PC-3 (cell line): ENCODE results near the gene ASPSCR1. TPM values are rescaled to one million over a fixed set of nuclear protein-coding genes. Genes with fewer than 3 reads are reported as not detected.

Experiments
- ATAC-seq: fragments of 200-7000 bp; cut with Tn5 transposase; 2 replicates; pipeline ENCODE4 v1.9.1; 2020; ENCODE audit warnings: mild to moderate bottlenecking, moderate library complexity
- BruUV-seq: library from RNA; stranded (reverse); fragments of 400-500 nt; replicated peaks from 2 replicates; lab custom pipeline; 2021; lab: Mats Ljungman, UMichigan
- CTCF ChIA-PET: fragments of 300-600 bp; sonication (Branson Sonifier 250); formaldehyde crosslinking; loops from one replicate; lab custom pipeline; 2022; ENCODE audit warnings: antibody characterized with exemption; lab: Charles Lee
- POLR2A ChIA-PET: fragments of 300-600 bp; sonication (Branson Sonifier 250); formaldehyde crosslinking; loops from one replicate; lab custom pipeline; 2022; ENCODE audit warnings: antibody characterized with exemption; ENCODE audit not compliant: unreplicated experiment; lab: Charles Lee
- DNase-seq: peaks from one replicate; pipeline ENCODE4 v3.0.0-alpha.2; 2015
- H2AFZ ChIP-seq: fragments of 300-600 bp; sonication (generic); 2 replicates; pipeline ENCODE4 v1.6.0; 2016; ENCODE audit warnings: antibody characterized with exemption, low read length
- H3F3A ChIP-seq: fragments of 300-600 bp; sonication (generic); one replicate; pipeline ENCODE4 v1.6.0; 2017; ENCODE audit warnings: antibody characterized with exemption, low read length, control low read depth, mild to moderate bottlenecking; ENCODE audit not compliant: unreplicated experiment
- H3K27ac ChIP-seq: fragments of 300-600 bp; sonication (generic); 2 replicates; pipeline ENCODE4 v1.5.1; 2016; ENCODE audit warnings: mild to moderate bottlenecking, low read length
- H3K27me3 ChIP-seq: fragments of 300-600 bp; sonication (generic); 2 replicates; pipeline ENCODE4 v1.6.1; 2016; ENCODE audit warnings: low read length, mixed read lengths
- H3K36me3 ChIP-seq: fragments of 300-600 bp; sonication (generic); 2 replicates; pipeline ENCODE4 v1.6.1; 2016; ENCODE audit warnings: low read depth, mixed run types, low read length, mixed read lengths
- H3K4me1 ChIP-seq: fragments of 300-600 bp; sonication (generic); 2 replicates; pipeline ENCODE4 v1.5.1; 2016; ENCODE audit warnings: low read length; ENCODE audit not compliant: insufficient read depth
- H3K4me2 ChIP-seq: fragments of 300-600 bp; sonication (generic); 2 replicates; pipeline ENCODE4 v1.6.0; 2016; ENCODE audit warnings: low read length
- H3K4me3 ChIP-seq: fragments of 300-600 bp; sonication (generic); 2 replicates; pipeline ENCODE4 v1.5.1; 2016; ENCODE audit warnings: mild to moderate bottlenecking, low read length, mixed read lengths
- H3K79me2 ChIP-seq: fragments of 300-600 bp; sonication (generic); 2 replicates; pipeline ENCODE4 v1.6.1; 2017; ENCODE audit warnings: low read length, mixed read lengths
- H3K9ac ChIP-seq: fragments of 300-600 bp; sonication (generic); 2 replicates; pipeline ENCODE4 v1.6.0; 2016; ENCODE audit warnings: mild to moderate bottlenecking, low read length
- H3K9me2 ChIP-seq: fragments of 300-600 bp; sonication (generic); replicated peaks from 2 replicates; pipeline ENCODE4 v1.6.1; 2016; ENCODE audit warnings: mixed run types, low read length, mixed read lengths
- H3K9me3 ChIP-seq: fragments of 300-600 bp; sonication (generic); 2 replicates; pipeline ENCODE4 v1.6.1; 2016; ENCODE audit warnings: low read length, mixed read lengths
- H4K20me1 ChIP-seq: fragments of 300-600 bp; sonication (generic); 2 replicates; pipeline ENCODE4 v1.6.1; 2016; ENCODE audit warnings: low read length, mixed read lengths
- EZH2 ChIP-seq: fragments of 300-600 bp; sonication (generic); IDR thresholded peaks from one replicate; pipeline ENCODE4 v1.6.1; 2017; ENCODE audit warnings: antibody characterized with exemption, mild to moderate bottlenecking, low read length; ENCODE audit not compliant: unreplicated experiment
- EZH2phosphoT487 ChIP-seq: fragments of 300-600 bp; sonication (generic); IDR thresholded peaks from 2 replicates; pipeline ENCODE4 v1.6.1; 2018; ENCODE audit warnings: mild to moderate bottlenecking, antibody characterized with exemption, low read length, borderline replicate concordance
- intact Hi-C: fragments of 100-400 bp; cut with micrococcal nuclease; formaldehyde crosslinking; loops from 2 replicates; pipeline ENCODE4 v1.9.0; 2023
- total RNA-seq: library from RNA; depleted of rRNA; stranded (reverse); fragments of >200 nt; gene quantifications from 2 replicates; pipeline ENCODE4 v1.2.3, GENCODE V29; 2014
- TF ChIP-seq, protein P1 (sequence below): fragments of 300-600 bp; sonication (generic); conservative IDR thresholded peaks from 2 replicates; pipeline ENCODE4 v1.5.1; 2017; ENCODE audit warnings: antibody characterized with exemption, low read depth, mild to moderate bottlenecking, low read length

The ASPSCR1 gene
- total RNA-seq, 1 experiment from 2014 or later = 31.5 TPM

DNA sequence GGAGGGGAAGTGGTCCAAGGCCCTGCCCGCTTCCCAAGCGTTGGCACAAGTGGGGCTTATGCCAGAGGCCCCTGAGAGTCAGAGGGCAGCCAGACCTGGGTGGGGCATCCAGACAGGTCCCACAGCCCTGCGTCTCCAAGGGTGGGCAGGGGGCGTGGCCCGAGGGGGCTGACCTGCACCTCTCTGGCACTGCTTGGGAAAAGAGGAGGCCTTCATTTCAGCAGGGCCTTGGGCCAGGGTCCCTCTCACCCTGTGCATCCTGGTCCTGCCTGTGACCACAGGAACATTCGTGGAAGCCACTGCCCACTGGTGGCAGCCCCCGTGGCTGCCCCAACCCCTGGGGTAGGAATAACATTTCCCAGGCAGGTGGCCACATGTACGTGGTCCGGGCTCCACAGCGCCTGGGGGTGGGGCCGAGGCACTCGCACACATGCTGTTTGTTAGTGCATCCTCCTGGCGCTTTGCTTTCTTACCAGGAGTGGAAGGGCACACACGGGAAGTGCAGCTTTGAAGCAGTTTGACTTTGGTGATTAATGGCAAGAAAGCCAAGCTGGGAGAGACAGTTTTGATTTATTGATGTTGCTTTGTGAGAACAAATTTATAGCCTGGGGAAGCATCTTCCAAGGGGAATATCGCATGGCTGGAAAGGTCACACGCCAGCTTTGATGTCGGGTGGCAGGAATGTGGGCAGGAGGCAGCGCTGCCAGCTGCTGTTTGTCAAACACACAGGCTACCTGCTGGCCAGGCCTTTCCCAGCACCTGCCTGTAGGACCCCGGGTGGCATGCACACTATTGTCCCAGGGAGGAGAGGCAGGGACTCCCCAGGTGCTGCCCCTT is 40.9 kb downstream of the ASPSCR1 start:
- intact Hi-C loops = no loop called here
- Histone ChIP-seq H2AFZ (no peak overlapping the region), H4K20me1 (peaks cover 7% of the 10 kb centered on the region; the same call in 1 of the 2 replicates), H3F3A (no peaks in the 10 kb centered on the region), H3K4me1 (0 out of 2 replicates have a peak, but pooled peaks cover 12% of the 10 kb centered on the region), H3K9me3 (no peaks in the 10 kb centered on the region), H3K27ac (no peak overlapping the region), H3K9me2 (no peaks in the 10 kb centered on the region), H3K27me3 (no peaks in the 10 kb centered on the region), H3K4me3 (no peak overlapping the region), H3K4me2 (no peak overlapping the region), H3K36me3 (no peaks in the 10 kb centered on the region; the same call in 1 of the 2 replicates), H3K9ac (no peak overlapping the region), H3K79me2 (peaks cover 29% of the 10 kb centered on the region)
- ChIA-PET POLR2A (no interaction called here), CTCF (no interaction called here)
- TF ChIP-seq, protein P1, sequence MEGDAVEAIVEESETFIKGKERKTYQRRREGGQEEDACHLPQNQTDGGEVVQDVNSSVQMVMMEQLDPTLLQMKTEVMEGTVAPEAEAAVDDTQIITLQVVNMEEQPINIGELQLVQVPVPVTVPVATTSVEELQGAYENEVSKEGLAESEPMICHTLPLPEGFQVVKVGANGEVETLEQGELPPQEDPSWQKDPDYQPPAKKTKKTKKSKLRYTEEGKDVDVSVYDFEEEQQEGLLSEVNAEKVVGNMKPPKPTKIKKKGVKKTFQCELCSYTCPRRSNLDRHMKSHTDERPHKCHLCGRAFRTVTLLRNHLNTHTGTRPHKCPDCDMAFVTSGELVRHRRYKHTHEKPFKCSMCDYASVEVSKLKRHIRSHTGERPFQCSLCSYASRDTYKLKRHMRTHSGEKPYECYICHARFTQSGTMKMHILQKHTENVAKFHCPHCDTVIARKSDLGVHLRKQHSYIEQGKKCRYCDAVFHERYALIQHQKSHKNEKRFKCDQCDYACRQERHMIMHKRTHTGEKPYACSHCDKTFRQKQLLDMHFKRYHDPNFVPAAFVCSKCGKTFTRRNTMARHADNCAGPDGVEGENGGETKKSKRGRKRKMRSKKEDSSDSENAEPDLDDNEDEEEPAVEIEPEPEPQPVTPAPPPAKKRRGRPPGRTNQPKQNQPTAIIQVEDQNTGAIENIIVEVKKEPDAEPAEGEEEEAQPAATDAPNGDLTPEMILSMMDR = no peak
- no peak for TF ChIP-seq EZH2
- TF ChIP-seq EZH2phosphoT487 = no peak
- no TSS peak for BruUV-seq
- ATAC-seq (no peak), DNase-seq (no peak)

DNA sequence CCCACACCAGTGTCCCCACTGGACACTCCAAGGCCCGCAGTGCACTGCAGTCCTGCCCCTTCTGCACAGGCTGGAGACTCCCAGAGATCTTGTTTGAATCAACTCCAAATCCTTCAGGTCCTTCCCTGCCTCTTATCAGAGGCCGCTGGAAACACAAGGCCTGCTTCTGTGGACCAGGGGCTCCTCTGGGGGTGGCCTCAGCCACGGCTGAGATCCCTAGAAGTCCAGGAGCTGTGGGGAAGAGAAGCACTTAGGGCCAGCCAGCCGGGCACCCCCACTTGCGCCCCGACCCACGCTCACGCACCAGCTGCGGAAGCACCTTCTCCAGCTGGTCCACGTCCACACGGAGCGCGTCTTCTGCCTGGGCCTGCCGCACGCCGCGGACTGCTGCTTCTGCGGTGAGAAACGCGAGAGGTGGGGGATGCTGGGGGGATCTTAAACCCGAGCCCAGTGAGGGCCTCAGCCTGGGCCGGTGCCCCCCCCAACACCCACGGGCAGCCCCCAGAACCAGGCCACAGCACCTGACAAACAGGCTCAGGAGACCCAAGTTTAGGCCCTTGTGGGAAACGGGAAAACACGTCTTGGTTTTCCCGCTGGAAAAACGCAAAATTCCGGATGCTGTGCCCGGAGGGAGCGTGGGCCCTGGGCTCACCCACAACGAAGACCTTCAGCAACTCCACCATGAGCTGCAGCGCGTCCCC is 41.7 kb downstream of the ASPSCR1 start:
- POLR2A ChIA-PET = no interaction called here

More for the DNA sequence above, 41.7 kb downstream of the ASPSCR1 start:
- DNase-seq = no peak
- TF ChIP-seq EZH2 (no peak), EZH2phosphoT487 (no peak)
- TF ChIP-seq, protein P1 = no peak
- peaks cover 35% of the 10 kb centered on the region for H3K79me2 ChIP-seq
- no peak overlapping the region for H3K9ac ChIP-seq
- H3K9me3 ChIP-seq = no peaks in the 10 kb centered on the region
- no peaks in the 10 kb centered on the region; the same call in 1 of the 2 replicates for H3K36me3 ChIP-seq
- no peaks in the 10 kb centered on the region for H3F3A ChIP-seq
- CTCF ChIA-PET = interaction anchor here (0.6 to 4.8 kb wide), 2 partner anchors 15 to 59 kb away, joined by 3 to 40 read pairs; no protein-coding TSS in a partner anchor
- no peak overlapping the region for H3K27ac ChIP-seq
- no peak overlapping the region for H3K4me3 ChIP-seq
- H2AFZ ChIP-seq = no peak overlapping the region
- H3K4me1 ChIP-seq = peaks cover 15% of the 10 kb centered on the region; the same call in 1 of the 2 replicates
- no peaks in the 10 kb centered on the region for H3K9me2 ChIP-seq
- H4K20me1 ChIP-seq = peaks cover 7% of the 10 kb centered on the region; the same call in 1 of the 2 replicates
- H3K4me2 ChIP-seq = no peak overlapping the region
- ATAC-seq = no peak
- no peaks in the 10 kb centered on the region for H3K27me3 ChIP-seq
- intact Hi-C loops = no loop called here
- BruUV-seq = TSS peak; percentile 33
